ENCODE results near the gene SRCIN1. TPM values are rescaled to one million over a fixed set of nuclear protein-coding genes. Genes with fewer than 3 reads are reported as not detected.

Gene SRCIN1
- total RNA-seq, 1 experiment from 2014 or later = 6.9 TPM

DNA sequence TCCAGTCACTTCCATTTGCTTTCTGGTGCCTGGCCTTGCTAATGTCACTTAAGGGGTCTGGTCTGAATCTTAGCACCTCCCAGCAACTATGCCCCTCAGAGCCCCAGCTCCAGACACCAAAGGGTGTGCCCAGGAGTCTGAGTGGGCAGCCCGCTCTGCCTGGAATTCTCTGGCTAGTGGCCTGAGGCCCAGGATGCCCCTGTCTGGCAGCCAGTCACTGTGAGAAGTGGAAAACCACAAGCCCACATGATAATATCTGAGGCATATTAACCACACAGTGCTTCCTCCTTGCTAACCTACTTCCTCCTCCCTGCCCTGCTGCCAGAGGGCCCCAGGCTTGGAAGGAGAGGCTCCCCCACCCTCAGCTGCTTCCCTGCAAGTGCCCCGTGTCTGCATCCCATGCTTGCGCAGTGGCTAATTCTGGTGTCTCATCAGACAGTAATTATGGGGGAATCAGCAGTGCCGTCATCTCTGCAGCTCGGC, 14.0 kb downstream of the SRCIN1 start:
- peaks cover 50 to 70% of the 10 kb centered on the region in 2 experiments for H3K4me1 Mint-ChIP-seq
- no peaks in the 10 kb centered on the region for H3K9me3 Mint-ChIP-seq
- no peak overlapping the region for H3K4me3 Mint-ChIP-seq

More for the DNA sequence above, 14.0 kb downstream of the SRCIN1 start:
- Histone ChIP-seq H2AFZ (ENCODE audit: low read length) (no peak overlapping the region), H3K18ac (ENCODE audit: insufficient read length, low read depth, low read length) (no peak overlapping the region), H2BK15ac (ENCODE audit: low read depth, low read length) (no peak overlapping the region), H3K79me2 (ENCODE audit: insufficient read depth, low read length) (no peaks in the 10 kb centered on the region), H3K79me1 (ENCODE audit: insufficient read depth, low read depth, low read length, poor library complexity, severe bottlenecking) (no peaks in the 10 kb centered on the region), H3K27ac (ENCODE audit: insufficient read length, low read depth, low read length) (no peak overlapping the region), H3K9me3 (ENCODE audit: control insufficient read depth, low read depth, low read length) (no peaks in the 10 kb centered on the region), H4K5ac (ENCODE audit: insufficient read length, low read depth, low read length) (no peak overlapping the region), H3K9ac (ENCODE audit: extremely low read depth, insufficient read length, low read length) (no peak overlapping the region), H3K23ac (ENCODE audit: insufficient read length, low read depth, low read length) (no peak overlapping the region), H3K4me1 (ENCODE audit: insufficient read depth, low read length) (no peaks in the 10 kb centered on the region), H2BK5ac (ENCODE audit: insufficient read length, low read length) (no peak overlapping the region), H3K27me3 (ENCODE audit: insufficient read depth, low read length) (no peaks in the 10 kb centered on the region; the same call in 1 of the 2 replicates), H3T11ph (ENCODE audit: low read length) (no peak overlapping the region), H3K14ac (ENCODE audit: insufficient read depth, low read length) (no peak overlapping the region), H2BK120ac (ENCODE audit: low read depth, low read length, poor library complexity, severe bottlenecking) (no peak overlapping the region), H4K8ac (replicated peaks; ENCODE audit: insufficient read length, low read depth, low read length) (no peak overlapping the region), H2BK20ac (ENCODE audit: low read depth, low read length, poor library complexity, severe bottlenecking) (no peak overlapping the region), H4K91ac (ENCODE audit: insufficient read length, low read depth, low read length) (no peak overlapping the region), H3K4ac (ENCODE audit: low read depth, low read length) (no peak overlapping the region), H2BK12ac (ENCODE audit: insufficient read length, low read depth, low read length) (no peak overlapping the region), H2AK5ac (ENCODE audit: insufficient read length, low read length) (no peak overlapping the region), H3K56ac (ENCODE audit: insufficient read length, low read depth, low read length) (no peak overlapping the region), H4K20me1 (ENCODE audit: control insufficient read depth, insufficient read depth, insufficient read length) (peaks cover 2% of the 10 kb centered on the region), H3K4me2 (ENCODE audit: insufficient read depth, insufficient read length, low read length) (no peak overlapping the region), H3K23me2 (ENCODE audit: insufficient read length, low read depth, low read length, poor library complexity, severe bottlenecking) (no peaks in the 10 kb centered on the region)
- no peak for DNase-seq
- H3K27me3 Mint-ChIP-seq (ENCODE audit: low read depth) = peaks cover 38% of the 10 kb centered on the region
- TF ChIP-seq, protein P1, sequence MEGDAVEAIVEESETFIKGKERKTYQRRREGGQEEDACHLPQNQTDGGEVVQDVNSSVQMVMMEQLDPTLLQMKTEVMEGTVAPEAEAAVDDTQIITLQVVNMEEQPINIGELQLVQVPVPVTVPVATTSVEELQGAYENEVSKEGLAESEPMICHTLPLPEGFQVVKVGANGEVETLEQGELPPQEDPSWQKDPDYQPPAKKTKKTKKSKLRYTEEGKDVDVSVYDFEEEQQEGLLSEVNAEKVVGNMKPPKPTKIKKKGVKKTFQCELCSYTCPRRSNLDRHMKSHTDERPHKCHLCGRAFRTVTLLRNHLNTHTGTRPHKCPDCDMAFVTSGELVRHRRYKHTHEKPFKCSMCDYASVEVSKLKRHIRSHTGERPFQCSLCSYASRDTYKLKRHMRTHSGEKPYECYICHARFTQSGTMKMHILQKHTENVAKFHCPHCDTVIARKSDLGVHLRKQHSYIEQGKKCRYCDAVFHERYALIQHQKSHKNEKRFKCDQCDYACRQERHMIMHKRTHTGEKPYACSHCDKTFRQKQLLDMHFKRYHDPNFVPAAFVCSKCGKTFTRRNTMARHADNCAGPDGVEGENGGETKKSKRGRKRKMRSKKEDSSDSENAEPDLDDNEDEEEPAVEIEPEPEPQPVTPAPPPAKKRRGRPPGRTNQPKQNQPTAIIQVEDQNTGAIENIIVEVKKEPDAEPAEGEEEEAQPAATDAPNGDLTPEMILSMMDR (conservative IDR thresholded peaks at IDR 0.05) = no peak
- peak overlapping the region in 1 of 3 experiments; percentile 9; a peak in 1 of 7 replicates for H3K27ac Mint-ChIP-seq
- no CpG with 5 or more reads among the region's 5 CpGs for WGBS (ENCODE audit: extremely low coverage, insufficient read length, low lambda C conversion rate)
- no peaks in the 10 kb centered on the region for H3K36me3 Mint-ChIP-seq (ENCODE audit: insufficient read depth in 1 of 3, low read depth in 3 of 3)

Measured in H9 (cell line).